ENCODE measurements around the gene TGFBR3.
A peak's percentile ranks its signal among the peaks of the same experiment; 100 is the strongest.

The TGFBR3 gene

DNA sequence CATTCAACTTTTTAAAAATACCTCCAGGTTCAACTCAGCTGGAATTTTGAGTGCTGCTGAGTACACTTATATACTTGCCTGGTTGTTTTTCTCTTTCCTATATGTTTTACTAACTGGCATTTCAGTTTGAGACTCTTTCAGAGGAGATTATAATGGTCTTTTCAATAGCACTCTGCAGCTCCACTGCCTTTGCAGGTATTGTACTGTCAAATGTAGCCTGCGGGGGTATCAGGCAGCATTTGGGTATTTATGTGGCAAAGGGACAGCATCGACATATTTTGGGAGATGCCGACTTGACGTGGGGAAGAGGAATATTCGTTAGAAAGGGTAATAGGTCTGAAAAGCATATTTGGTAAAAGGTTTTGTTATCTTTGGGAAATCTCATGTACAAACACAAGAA lies 11.1 kb upstream of the TGFBR3 start:
- WGBS, result 94% methylated on average over 5 of the region's 5 CpGs
- Histone ChIP-seq H3K23ac (ENCODE audit: low read length in 2 of 2) (no peak overlapping the region), H3K4me2 (ENCODE audit: low read length, poor library complexity, severe bottlenecking) (no peak overlapping the region), H3K4ac (ENCODE audit: low read depth in 1 of 2, low read length in 2 of 2) (no peak overlapping the region), H3K36me3 (ENCODE audit: control insufficient read depth in 1 of 2, insufficient read depth in 2 of 2, low read depth in 1 of 2, low read length in 2 of 2) (no peaks in the 10 kb centered on the region), H3K79me1 (replicated peaks; ENCODE audit: low read length, poor library complexity, severe bottlenecking) (no peaks in the 10 kb centered on the region), H4K8ac (ENCODE audit: low read length) (no peak overlapping the region), H3K27me3 (ENCODE audit: control insufficient read depth in 1 of 2, insufficient read depth in 1 of 2, low read length in 2 of 2) (no peaks in the 10 kb centered on the region), H3K9ac (ENCODE audit: low read length) (no peak overlapping the region), H2AFZ (ENCODE audit: low read depth, low read length) (no peak overlapping the region), H3K4me1 (ENCODE audit: control insufficient read depth, insufficient read depth, low read depth, low read length) (peaks cover 3% of the 10 kb centered on the region), H4K91ac (ENCODE audit: low read length) (no peak overlapping the region), H3K27ac (ENCODE audit: low read length, poor library complexity, severe bottlenecking) (no peak overlapping the region), H3K4me3 (ENCODE audit: insufficient read depth in 1 of 2, low read depth in 1 of 2, low read length in 2 of 2) (no peak overlapping the region), H2BK120ac (ENCODE audit: low read depth, low read length) (no peak overlapping the region), H3K9me3 (ENCODE audit: control insufficient read depth, low read length) (no peaks in the 10 kb centered on the region), H2AK5ac (ENCODE audit: low read length, severe bottlenecking) (no peak overlapping the region), H2BK5ac (ENCODE audit: low read depth, low read length, poor library complexity, severe bottlenecking) (no peak overlapping the region), H3K18ac (ENCODE audit: low read depth in 1 of 2, low read length in 2 of 2) (no peak overlapping the region), H2BK12ac (ENCODE audit: low read length in 2 of 2) (no peak overlapping the region), H2BK15ac (ENCODE audit: low read depth, poor library complexity, severe bottlenecking) (no peak overlapping the region), H3K14ac (ENCODE audit: low read length in 2 of 2) (no peak overlapping the region)
- DNase-seq, result no peak

GRCh38 chr1:91895832-91896556 lies 10.0 kb upstream of the TGFBR3 start:
- peak; percentile 63 for DNase-seq
- no peak overlapping the region for H2BK5ac ChIP-seq (ENCODE audit: low read depth, low read length, poor library complexity, severe bottlenecking)
- no peaks in the 10 kb centered on the region for H3K36me3 ChIP-seq (ENCODE audit: control insufficient read depth in 1 of 2, insufficient read depth in 2 of 2, low read depth in 1 of 2, low read length in 2 of 2)
- H3K4me1 ChIP-seq (ENCODE audit: control insufficient read depth, insufficient read depth, low read depth, low read length), result peaks cover 3% of the 10 kb centered on the region
- H3K14ac ChIP-seq (ENCODE audit: low read length in 2 of 2), result no peak overlapping the region
- no peak overlapping the region for H3K23ac ChIP-seq (ENCODE audit: low read length in 2 of 2)
- no peak overlapping the region for H2BK120ac ChIP-seq (ENCODE audit: low read depth, low read length)
- H3K79me1 ChIP-seq (replicated peaks; ENCODE audit: low read length, poor library complexity, severe bottlenecking), result no peaks in the 10 kb centered on the region
- H3K27me3 ChIP-seq (ENCODE audit: control insufficient read depth in 1 of 2, insufficient read depth in 1 of 2, low read length in 2 of 2), result no peaks in the 10 kb centered on the region
- no peak overlapping the region for H3K18ac ChIP-seq (ENCODE audit: low read depth in 1 of 2, low read length in 2 of 2)
- H4K8ac ChIP-seq (ENCODE audit: low read length), result no peak overlapping the region
- no peaks in the 10 kb centered on the region for H3K9me3 ChIP-seq (ENCODE audit: control insufficient read depth, low read length)
- H3K27ac ChIP-seq (ENCODE audit: low read length, poor library complexity, severe bottlenecking), result no peak overlapping the region
- no peak overlapping the region for H2AK5ac ChIP-seq (ENCODE audit: low read length, severe bottlenecking)
- no peak overlapping the region for H2BK12ac ChIP-seq (ENCODE audit: low read length in 2 of 2)
- no peak overlapping the region for H2AFZ ChIP-seq (ENCODE audit: low read depth, low read length)
- WGBS, result 25% methylated on average over 2 of the region's 2 CpGs
- no peak overlapping the region for H2BK15ac ChIP-seq (ENCODE audit: low read depth, poor library complexity, severe bottlenecking)
- H4K91ac ChIP-seq (ENCODE audit: low read length), result no peak overlapping the region
- no peak overlapping the region for H3K4ac ChIP-seq (ENCODE audit: low read depth in 1 of 2, low read length in 2 of 2)
- no peak overlapping the region for H3K9ac ChIP-seq (ENCODE audit: low read length)
- H3K4me2 ChIP-seq (ENCODE audit: low read length, poor library complexity, severe bottlenecking), result no peak overlapping the region
- no peak overlapping the region for H3K4me3 ChIP-seq (ENCODE audit: insufficient read depth in 1 of 2, low read depth in 1 of 2, low read length in 2 of 2)

GRCh38 chr1:91894036-91894761 lies 8.2 kb upstream of the TGFBR3 start:
- no peak overlapping the region for H2BK12ac ChIP-seq (ENCODE audit: low read length in 2 of 2)

GRCh38 chr1:91891969-91892368 lies 6.0 kb upstream of the TGFBR3 start:
- no peak overlapping the region for H2BK5ac ChIP-seq (ENCODE audit: low read depth, low read length, poor library complexity, severe bottlenecking)
- no peak overlapping the region for H3K4ac ChIP-seq (ENCODE audit: low read depth in 1 of 2, low read length in 2 of 2)
- H3K4me1 ChIP-seq (ENCODE audit: control insufficient read depth, insufficient read depth, low read depth, low read length), result peaks cover 5% of the 10 kb centered on the region
- H4K8ac ChIP-seq (ENCODE audit: low read length), result peak overlapping the region; percentile 13
- no peak overlapping the region for H2BK12ac ChIP-seq (ENCODE audit: low read length in 2 of 2)
- H3K27ac ChIP-seq (ENCODE audit: low read length, poor library complexity, severe bottlenecking), result peak overlapping the region; percentile 29
- H3K14ac ChIP-seq (ENCODE audit: low read length in 2 of 2), result no peak overlapping the region
- H3K36me3 ChIP-seq (ENCODE audit: control insufficient read depth in 1 of 2, insufficient read depth in 2 of 2, low read depth in 1 of 2, low read length in 2 of 2), result no peaks in the 10 kb centered on the region
- peak overlapping the region in 1 of 2 experiments; percentile 12 for H3K4me3 ChIP-seq (ENCODE audit: insufficient read depth in 1 of 2, low read depth in 1 of 2, low read length in 2 of 2)
- WGBS, result 19% methylated on average over 1 of the region's 1 CpG
- peak overlapping the region; percentile 34 for H2BK120ac ChIP-seq (ENCODE audit: low read depth, low read length)
- DNase-seq, result peak; percentile 29
- no peaks in the 10 kb centered on the region for H3K9me3 ChIP-seq (ENCODE audit: control insufficient read depth, low read length)
- H2BK15ac ChIP-seq (ENCODE audit: low read depth, poor library complexity, severe bottlenecking), result no peak overlapping the region
- H3K23ac ChIP-seq (ENCODE audit: low read length in 2 of 2), result peak overlapping the region in 1 of 2 experiments; percentile 83
- H2AK5ac ChIP-seq (ENCODE audit: low read length, severe bottlenecking), result peak overlapping the region; percentile 54
- no peak overlapping the region for H4K91ac ChIP-seq (ENCODE audit: low read length)
- H3K27me3 ChIP-seq (ENCODE audit: control insufficient read depth in 1 of 2, insufficient read depth in 1 of 2, low read length in 2 of 2), result no peaks in the 10 kb centered on the region
- no peaks in the 10 kb centered on the region for H3K79me1 ChIP-seq (replicated peaks; ENCODE audit: low read length, poor library complexity, severe bottlenecking)
- peak overlapping the region; percentile 54 to 72 for H3K18ac ChIP-seq (ENCODE audit: low read depth in 1 of 2, low read length in 2 of 2)
- no peak overlapping the region for H3K4me2 ChIP-seq (ENCODE audit: low read length, poor library complexity, severe bottlenecking)
- H2AFZ ChIP-seq (ENCODE audit: low read depth, low read length), result no peak overlapping the region
- peak overlapping the region; percentile 15 for H3K9ac ChIP-seq (ENCODE audit: low read length)

More at GRCh38 chr1:91894036-91894761, 8.2 kb upstream of the TGFBR3 start:
- Histone ChIP-seq H3K79me1 (replicated peaks; ENCODE audit: low read length, poor library complexity, severe bottlenecking) (no peaks in the 10 kb centered on the region), H3K27ac (ENCODE audit: low read length, poor library complexity, severe bottlenecking) (no peak overlapping the region), H3K9ac (ENCODE audit: low read length) (no peak overlapping the region), H4K8ac (ENCODE audit: low read length) (no peak overlapping the region), H2AFZ (ENCODE audit: low read depth, low read length) (no peak overlapping the region), H3K4me2 (ENCODE audit: low read length, poor library complexity, severe bottlenecking) (no peak overlapping the region), H3K9me3 (ENCODE audit: control insufficient read depth, low read length) (no peaks in the 10 kb centered on the region), H3K27me3 (ENCODE audit: control insufficient read depth in 1 of 2, insufficient read depth in 1 of 2, low read length in 2 of 2) (no peaks in the 10 kb centered on the region), H3K4me3 (ENCODE audit: insufficient read depth in 1 of 2, low read depth in 1 of 2, low read length in 2 of 2) (no peak overlapping the region), H3K4me1 (ENCODE audit: control insufficient read depth, insufficient read depth, low read depth, low read length) (peaks cover 5% of the 10 kb centered on the region), H3K18ac (ENCODE audit: low read depth in 1 of 2, low read length in 2 of 2) (no peak overlapping the region), H3K36me3 (ENCODE audit: control insufficient read depth in 1 of 2, insufficient read depth in 2 of 2, low read depth in 1 of 2, low read length in 2 of 2) (no peaks in the 10 kb centered on the region), H3K23ac (ENCODE audit: low read length in 2 of 2) (no peak overlapping the region), H2BK5ac (ENCODE audit: low read depth, low read length, poor library complexity, severe bottlenecking) (no peak overlapping the region), H2AK5ac (ENCODE audit: low read length, severe bottlenecking) (no peak overlapping the region), H3K4ac (ENCODE audit: low read depth in 1 of 2, low read length in 2 of 2) (no peak overlapping the region), H3K14ac (ENCODE audit: low read length in 2 of 2) (no peak overlapping the region), H4K91ac (ENCODE audit: low read length) (no peak overlapping the region), H2BK120ac (ENCODE audit: low read depth, low read length) (no peak overlapping the region), H2BK15ac (ENCODE audit: low read depth, poor library complexity, severe bottlenecking) (no peak overlapping the region)
- 89% methylated on average over 5 of the region's 5 CpGs for WGBS
- DNase-seq, result peak; percentile 48

All from mesenchymal stem cell (in vitro differentiated cells and primary cell).